NCI-H2196 (cell line): ENCODE measurements around the gene SSBP3.
"Not testable (repeated sequence)": the region's sequence is repeated elsewhere in the genome, so short reads cannot be mapped to it uniquely, and the experiment has no call there.

Source experiments
- DNase-seq: peaks from one replicate; lab custom pipeline; 2025; ENCODE audit not compliant: unreplicated experiment; lab: John Stamatoyannopoulos, UW

The SSBP3 gene

DNA sequence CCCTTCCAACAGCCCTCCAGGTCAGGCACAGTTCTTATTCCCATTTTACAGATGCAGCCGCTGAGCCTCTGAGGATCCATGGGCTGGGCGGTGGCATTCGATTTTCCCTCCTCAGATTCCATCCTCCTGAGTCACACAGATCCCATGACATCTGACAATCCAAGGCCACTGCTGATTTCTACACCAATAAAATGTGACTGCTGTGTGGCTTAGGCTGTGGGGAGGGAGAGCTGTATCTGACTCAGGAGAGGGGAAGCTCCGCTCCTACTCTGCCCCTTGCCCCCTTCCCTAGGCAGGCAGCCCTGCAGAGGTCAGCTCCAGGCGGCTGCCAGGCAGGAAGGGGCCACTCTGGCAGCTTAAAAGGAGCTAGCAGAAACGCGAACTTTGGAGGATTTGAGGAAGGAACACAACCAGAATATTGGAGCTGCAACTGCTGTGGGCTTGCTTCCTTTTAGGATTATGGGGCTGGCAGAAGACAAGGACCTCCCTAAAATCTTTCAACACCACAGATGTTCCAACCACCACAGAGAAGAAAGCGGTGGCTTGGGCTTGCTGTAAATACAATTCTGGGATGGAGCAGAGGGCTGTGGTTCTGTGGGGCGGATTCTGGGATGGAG lies 156.3 kb downstream of the SSBP3 start:
- no peak for DNase-seq

DNA sequence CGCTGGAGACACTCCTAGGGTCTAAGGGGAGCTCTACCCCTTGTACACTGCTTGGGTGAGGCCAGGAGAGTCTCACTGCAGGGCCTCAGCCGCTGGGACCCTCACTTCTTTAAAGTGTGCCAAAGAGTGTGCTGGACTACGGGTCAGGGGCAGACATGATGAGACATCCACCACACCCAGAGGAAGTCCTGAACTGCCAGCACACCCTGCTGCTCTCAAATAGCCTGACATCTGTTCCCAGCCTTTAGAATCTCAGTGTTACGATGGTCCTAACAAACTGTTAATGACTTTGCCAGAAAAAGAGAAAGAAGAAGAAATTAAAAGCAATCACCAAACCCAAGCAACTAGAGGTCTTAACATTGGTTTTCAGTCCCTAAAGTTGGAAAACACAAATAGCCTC lies 157.2 kb downstream of the SSBP3 start:
- no peak for DNase-seq

GRCh38 chr1:54247863-54248515 lies 158.2 kb downstream of the SSBP3 start:
- no peak for DNase-seq

- no peak for DNase-seq
These were observed 160.0 kb downstream of the SSBP3 start for GRCh38 chr1:54246116-54246721.

DNA sequence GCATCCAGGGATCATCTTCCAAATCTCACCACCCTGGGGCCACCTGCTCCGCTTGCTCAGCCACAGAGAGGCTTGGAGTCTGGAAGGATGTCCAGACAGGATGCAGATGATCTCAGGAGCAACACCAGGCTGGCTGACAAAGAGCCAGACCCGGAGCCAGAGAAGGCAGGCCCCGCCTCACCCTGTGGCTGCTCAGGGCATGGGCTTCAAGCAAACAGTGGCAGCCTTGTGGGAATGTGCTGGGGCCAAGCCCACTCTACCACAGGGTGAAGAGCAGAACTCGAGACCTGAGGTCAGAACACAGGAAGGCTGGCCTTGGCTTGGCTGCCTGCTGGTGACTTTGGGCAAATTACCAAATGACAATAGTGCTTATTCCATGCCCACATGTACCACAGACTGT lies 160.7 kb downstream of the SSBP3 start:
- DNase-seq: peak; percentile 12

- no peak for DNase-seq
These were observed 161.5 kb downstream of the SSBP3 start for GRCh38 chr1:54244655-54245054.

- no peak for DNase-seq
These were observed 163.2 kb downstream of the SSBP3 start for GRCh38 chr1:54243022-54243421.

DNA sequence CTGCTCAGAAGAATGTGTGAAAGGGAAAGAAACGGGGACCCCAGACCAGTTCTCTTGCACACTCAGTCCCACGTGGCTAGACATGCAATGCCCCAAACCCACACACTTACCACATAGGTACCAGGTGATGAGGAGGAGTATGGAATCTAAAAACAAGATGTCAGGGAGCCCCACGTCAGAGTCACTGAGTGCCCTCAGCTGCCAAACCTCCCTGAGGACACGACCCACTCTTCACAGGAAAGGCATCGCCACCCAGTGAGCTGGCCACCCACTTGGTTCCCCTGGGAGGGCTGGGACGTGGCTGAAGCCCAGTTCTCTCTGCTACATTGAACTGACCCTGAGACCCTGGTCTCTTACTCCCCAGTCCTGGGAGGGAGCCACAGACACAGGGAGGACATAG lies 164.8 kb downstream of the SSBP3 start:
- DNase-seq: no peak

- no peak for DNase-seq
These were observed 165.4 kb downstream of the SSBP3 start for GRCh38 chr1:54240741-54241335.

GRCh38 chr1:54239631-54240031 lies 166.6 kb downstream of the SSBP3 start:
- no peak for DNase-seq

DNA sequence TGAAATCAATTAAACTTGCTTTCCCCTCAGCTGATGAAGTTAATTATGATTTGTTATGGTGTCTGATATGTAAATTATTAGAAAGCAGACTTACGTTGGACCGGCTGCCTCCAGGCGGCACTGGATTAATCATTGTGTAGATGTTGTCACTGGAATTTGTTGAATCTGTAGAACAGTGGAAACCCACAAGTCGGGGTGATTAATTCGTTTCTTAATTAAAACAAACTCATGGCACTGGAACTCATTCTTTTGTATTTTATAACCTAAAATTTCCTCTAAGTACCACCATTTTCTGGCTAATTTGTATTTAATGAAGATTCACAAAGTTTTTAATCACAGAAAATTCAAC lies 167.2 kb downstream of the SSBP3 start:
- no peak for DNase-seq

DNA sequence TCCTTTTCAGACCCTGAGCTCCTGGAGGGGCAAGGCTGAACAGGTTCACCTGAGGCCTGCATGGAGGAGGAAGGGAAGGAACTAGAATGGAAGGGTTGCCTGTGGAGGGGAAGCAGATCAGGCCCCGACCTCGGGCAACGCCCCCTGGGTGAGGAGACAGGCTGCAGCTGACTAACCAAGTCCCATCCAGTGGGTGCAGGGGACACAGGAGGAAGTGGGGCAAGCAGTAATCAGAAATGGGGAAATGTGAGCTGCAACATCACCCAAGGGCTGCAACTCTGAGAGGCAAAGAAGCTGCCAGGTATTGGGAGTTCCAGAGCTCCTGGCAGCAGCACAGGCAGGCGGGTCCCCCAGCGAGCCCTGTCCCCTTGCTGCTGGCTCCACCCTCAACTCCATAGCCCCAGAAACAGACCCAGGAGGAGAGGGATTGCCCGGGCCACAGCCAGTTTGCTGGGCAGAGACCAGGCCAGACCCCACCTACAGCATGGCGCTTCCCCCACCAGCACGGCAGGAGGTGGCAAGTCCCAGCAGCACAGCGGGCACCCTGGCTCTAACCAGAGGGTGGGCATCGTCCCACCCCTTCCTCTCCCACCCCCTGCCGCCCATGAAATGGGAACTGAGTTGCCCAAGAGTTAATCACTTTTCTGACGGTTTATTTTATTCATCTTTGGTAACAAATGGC lies 167.7 kb downstream of the SSBP3 start:
- DNase-seq: no peak

- no peak for DNase-seq
These were observed 168.6 kb downstream of the SSBP3 start for GRCh38 chr1:54237586-54237985.

GRCh38 chr1:54234284-54234683 lies 171.9 kb downstream of the SSBP3 start:
- no peak for DNase-seq

- DNase-seq: not testable (repeated sequence)
These were observed 173.0 kb downstream of the SSBP3 start for GRCh38 chr1:54233196-54233595.

DNA sequence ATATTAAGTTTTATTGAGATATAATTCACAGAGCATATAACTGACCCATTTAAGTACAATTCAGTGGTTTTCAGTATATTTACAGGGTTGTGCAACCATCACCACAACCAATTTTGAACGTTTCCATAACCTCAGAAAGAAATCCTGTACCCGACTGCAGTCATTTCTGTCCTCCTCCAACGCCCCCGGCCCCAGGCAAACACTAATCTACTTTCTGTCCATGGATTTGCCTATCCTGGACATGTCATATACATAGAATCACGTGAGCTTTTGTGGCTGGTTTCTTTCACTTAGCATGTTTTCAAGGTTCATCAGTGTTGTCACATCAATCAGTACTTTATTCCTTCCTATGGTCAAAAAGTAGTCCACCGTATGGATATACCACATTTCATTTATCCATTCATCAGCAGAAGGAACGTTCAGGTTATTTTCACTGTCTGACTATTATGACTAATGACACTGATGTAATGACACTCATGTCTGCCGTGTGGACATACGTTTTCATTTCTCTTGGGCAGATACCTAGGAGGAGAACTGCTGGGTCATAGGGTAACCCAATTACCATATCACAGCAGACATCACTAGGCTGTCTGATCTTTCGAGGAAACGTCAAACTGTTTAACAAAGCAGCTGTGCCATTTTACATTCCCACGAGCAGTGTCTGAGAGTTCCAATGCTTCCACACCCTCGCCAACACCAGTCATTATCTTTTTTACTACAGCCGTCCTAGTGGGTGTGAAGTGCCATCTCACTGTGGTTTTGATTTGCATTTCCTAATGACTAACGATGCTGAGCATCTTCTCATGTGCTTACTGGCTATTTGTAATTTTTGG lies 175.5 kb downstream of the SSBP3 start:
- DNase-seq: no peak

- peak; percentile 37 for DNase-seq
These were observed 176.8 kb downstream of the SSBP3 start for GRCh38 chr1:54229281-54229891.

- DNase-seq: no peak
These were observed 177.5 kb downstream of the SSBP3 start for GRCh38 chr1:54228638-54229079.

DNA sequence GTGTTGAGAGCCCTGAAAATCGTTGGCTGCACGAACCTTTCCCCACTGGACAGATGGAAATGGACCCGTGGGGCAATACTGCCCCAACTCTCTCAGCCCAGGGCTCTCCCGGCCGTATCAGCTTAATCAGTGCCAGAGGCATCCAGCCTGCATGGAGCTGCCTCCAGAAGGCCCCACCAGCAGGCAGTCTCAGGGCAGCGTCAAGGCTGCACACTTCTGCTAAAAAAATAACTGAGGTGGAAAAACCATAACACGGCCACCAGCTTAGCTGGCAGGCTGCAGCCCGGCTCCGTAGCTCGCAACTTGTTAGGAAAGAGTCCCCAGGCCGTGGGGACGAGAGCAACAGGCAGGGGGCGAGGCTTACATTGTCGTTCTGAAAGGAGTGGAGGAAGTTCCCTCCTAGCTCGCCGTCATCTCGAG lies 178.3 kb downstream of the SSBP3 start:
- DNase-seq: no peak

DNA sequence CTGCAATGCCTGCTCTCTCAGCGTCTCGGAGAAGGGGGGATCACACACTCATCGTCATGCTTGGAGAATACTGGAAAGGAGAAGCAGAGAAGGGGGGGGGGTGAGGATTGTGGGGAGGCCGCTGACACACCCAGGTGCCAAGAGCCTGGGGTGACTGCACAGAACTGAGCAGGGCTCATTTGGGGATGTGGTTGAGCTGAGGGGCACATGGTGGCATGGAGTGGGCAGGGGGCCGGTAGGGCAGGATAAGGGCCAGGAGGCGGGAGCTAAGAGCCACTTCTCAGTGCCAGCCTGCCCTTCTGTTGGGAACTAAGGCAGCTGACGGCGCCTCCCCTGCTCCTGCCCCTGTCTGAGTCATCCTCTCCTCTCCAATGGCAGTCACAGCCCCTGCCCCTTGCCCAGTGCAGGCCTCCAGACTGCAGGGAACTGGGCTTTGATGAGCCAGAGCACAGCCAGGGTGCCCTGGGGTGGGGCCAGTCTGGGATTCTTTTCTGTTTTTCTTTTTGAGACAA lies 179.0 kb downstream of the SSBP3 start:
- no peak for DNase-seq
